Keratinocyte (primary cell): ENCODE results near the gene SYNE1. TPM values are rescaled to one million over a fixed set of nuclear protein-coding genes. Genes with fewer than 3 reads are reported as not detected.

Source experiments
- DNase-seq: peaks from one replicate; pipeline ENCODE4 v3.0.0-alpha.2; 2011; ENCODE audit warnings: low read depth, missing footprints, low spot score
- FAIRE-seq: peaks from 2 replicates; lab custom pipeline; 2011; peaks lifted over from hg19 to GRCh38; lab: Jason Lieb, UNC
- H2AFZ ChIP-seq: 2 replicates; pipeline ENCODE4 v1.6.0; 2012; ENCODE audit warnings: low read length, control low read depth, inconsistent platforms; ENCODE audit not compliant: control insufficient read depth
- H3K27ac ChIP-seq: 2 replicates; pipeline ENCODE4 v1.5.1; 2011; ENCODE audit warnings: low read length; ENCODE audit not compliant: control insufficient read depth, insufficient read depth
- H3K27me3 ChIP-seq: 3 replicates; pipeline ENCODE4 v1.6.0; 2011; ENCODE audit warnings: low read length; ENCODE audit not compliant: control insufficient read depth, insufficient read depth; ENCODE audit errors: extremely low read depth
- H3K36me3 ChIP-seq, 2 experiments: 2 replicates in 1 of 2; 3 replicates in 1 of 2; pipeline ENCODE4 v1.5.1; 2011; ENCODE audit warnings: low read length in 2 of 2, mild to moderate bottlenecking in 1 of 2; ENCODE audit not compliant: control insufficient read depth in 2 of 2, insufficient read depth in 2 of 2; ENCODE audit errors: extremely low read depth in 1 of 2
- H3K4me1 ChIP-seq: 3 replicates; pipeline ENCODE4 v1.5.1; 2011; ENCODE audit warnings: low read length; ENCODE audit not compliant: control insufficient read depth, insufficient read depth; ENCODE audit errors: extremely low read depth
- H3K4me2 ChIP-seq: 3 replicates; pipeline ENCODE4 v1.6.0; 2011; ENCODE audit warnings: low read depth, low read length; ENCODE audit not compliant: control insufficient read depth, insufficient read depth; ENCODE audit errors: extremely low read depth
- H3K4me3 ChIP-seq, 3 experiments: fragments of 200-600 bp in 1 of 3; sonication (generic) in 1 of 3; 2 replicates in 2 of 3; 3 replicates in 1 of 3; pipeline ENCODE4 v1.5.1; 2011 to 2016; ENCODE audit warnings: low read length in 3 of 3, mild to moderate bottlenecking in 3 of 3, control low read depth in 2 of 3, inconsistent platforms in 1 of 3, low read depth in 1 of 3, mixed read lengths in 1 of 3, mixed run types in 1 of 3, moderate library complexity in 1 of 3; ENCODE audit not compliant: control insufficient read depth in 2 of 3, insufficient read depth in 2 of 3; ENCODE audit errors: extremely low read depth in 1 of 3
- H3K79me2 ChIP-seq: 2 replicates; pipeline ENCODE4 v1.6.0; 2012; ENCODE audit warnings: low read length; ENCODE audit not compliant: control insufficient read depth, insufficient read depth
- H3K9ac ChIP-seq: 3 replicates; pipeline ENCODE4 v1.6.0; 2011; ENCODE audit warnings: low read length; ENCODE audit not compliant: control insufficient read depth, insufficient read depth; ENCODE audit errors: extremely low read depth
- H3K9me1 ChIP-seq: 3 replicates; pipeline ENCODE4 v1.6.0; 2011; ENCODE audit warnings: low read length; ENCODE audit not compliant: control insufficient read depth, insufficient read depth; ENCODE audit errors: extremely low read depth
- H3K9me3 ChIP-seq: 2 replicates; pipeline ENCODE4 v1.5.1; 2012; ENCODE audit warnings: low read depth, low read length; ENCODE audit not compliant: control insufficient read depth
- H4K20me1 ChIP-seq: 3 replicates; pipeline ENCODE4 v1.6.0; 2011; ENCODE audit warnings: low read length; ENCODE audit not compliant: control insufficient read depth, insufficient read depth; ENCODE audit errors: extremely low read depth
- EZH2 ChIP-seq: IDR thresholded peaks from one replicate; pipeline ENCODE4 v1.6.1; 2012; ENCODE audit warnings: inconsistent platforms, mild to moderate bottlenecking, low read length, moderate library complexity
- dilution Hi-C: fragments of 300-500 bp; cut with MboI; formaldehyde crosslinking; loops from one replicate; pipeline ENCODE4 v1.7.0; 2020; ENCODE audit warnings: low sequenced_read_pairs; ENCODE audit not compliant: extremely low pct_ligation_motif_present
- polyA plus RNA-seq, 5 experiments: library from polyadenylated mRNA; depleted of rRNA in 3 of 5; stranded (reverse) in 3 of 5; stranded (forward) in 1 of 5; unstranded in 1 of 5; fragments of >200 nt; gene quantifications; 1 replicate in 1 of 5; 2 replicates in 3 of 5; 3 replicates in 1 of 5; pipeline versions ENCODE4 v1.2.1 to v1.2.3, GENCODE V29; 2011 to 2012; ENCODE audit warnings: missing spikeins in 2 of 5, low read depth in 1 of 5, low replicate concordance in 1 of 5
- TF ChIP-seq, protein P1 (sequence below), 3 experiments: IDR thresholded peaks in 1 of 3; conservative IDR thresholded peaks in 1 of 3; optimal IDR thresholded peaks in 1 of 3; 2 replicates in 2 of 3; 3 replicates in 1 of 3; pipeline versions ENCODE3 to v1.5.1; 2011; ENCODE audit warnings: low read length in 3 of 3, mild to moderate bottlenecking in 3 of 3, moderate library complexity in 2 of 3, control low read depth in 1 of 3, inconsistent platforms in 1 of 3; ENCODE audit not compliant: insufficient read depth in 2 of 3; ENCODE audit errors: extremely low read depth in 1 of 3

SYNE1 gene
- polyA plus RNA-seq, 1 donor (not counting 4 experiments of a cell fraction or from before 2014, with no cell fraction given) = 4.0 TPM

DNA sequence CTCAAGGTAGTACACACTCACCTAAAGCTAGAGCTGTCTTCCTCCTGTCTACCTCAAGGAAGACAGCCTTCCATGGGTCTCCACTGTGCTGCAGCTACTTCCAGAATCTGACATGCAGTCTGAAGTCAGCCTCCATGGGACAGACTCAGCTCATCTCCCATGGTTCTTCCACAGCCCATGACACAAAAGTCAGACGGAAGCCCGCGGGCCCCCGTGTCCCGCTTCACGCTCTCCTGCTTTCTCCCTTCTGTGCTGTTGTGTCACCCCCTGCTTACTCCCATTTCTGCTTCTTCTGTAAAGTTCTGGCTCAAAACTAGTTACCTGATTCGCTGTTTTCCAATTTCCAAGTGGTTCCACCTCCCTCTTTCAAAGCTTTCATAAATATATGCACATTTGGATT lies 184.5 kb downstream of the SYNE1 start:
- H3K9me3 ChIP-seq = no peaks in the 10 kb centered on the region
- H3K9ac ChIP-seq = no peak overlapping the region
- no peak overlapping the region for H3K27ac ChIP-seq
- FAIRE-seq (no peak), DNase-seq (no peak)
- TF ChIP-seq, protein P1, sequence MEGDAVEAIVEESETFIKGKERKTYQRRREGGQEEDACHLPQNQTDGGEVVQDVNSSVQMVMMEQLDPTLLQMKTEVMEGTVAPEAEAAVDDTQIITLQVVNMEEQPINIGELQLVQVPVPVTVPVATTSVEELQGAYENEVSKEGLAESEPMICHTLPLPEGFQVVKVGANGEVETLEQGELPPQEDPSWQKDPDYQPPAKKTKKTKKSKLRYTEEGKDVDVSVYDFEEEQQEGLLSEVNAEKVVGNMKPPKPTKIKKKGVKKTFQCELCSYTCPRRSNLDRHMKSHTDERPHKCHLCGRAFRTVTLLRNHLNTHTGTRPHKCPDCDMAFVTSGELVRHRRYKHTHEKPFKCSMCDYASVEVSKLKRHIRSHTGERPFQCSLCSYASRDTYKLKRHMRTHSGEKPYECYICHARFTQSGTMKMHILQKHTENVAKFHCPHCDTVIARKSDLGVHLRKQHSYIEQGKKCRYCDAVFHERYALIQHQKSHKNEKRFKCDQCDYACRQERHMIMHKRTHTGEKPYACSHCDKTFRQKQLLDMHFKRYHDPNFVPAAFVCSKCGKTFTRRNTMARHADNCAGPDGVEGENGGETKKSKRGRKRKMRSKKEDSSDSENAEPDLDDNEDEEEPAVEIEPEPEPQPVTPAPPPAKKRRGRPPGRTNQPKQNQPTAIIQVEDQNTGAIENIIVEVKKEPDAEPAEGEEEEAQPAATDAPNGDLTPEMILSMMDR (optimal IDR thresholded peaks at IDR 0.05 in 1 of 3, IDR thresholded peaks at IDR 0.05 in 1 of 3, conservative IDR thresholded peaks at IDR 0.05 in 1 of 3; ENCODE audit: extremely low read depth in 1 of 3, insufficient read depth in 2 of 3, low read length in 3 of 3) = no peak
- TF ChIP-seq EZH2 = no peak
- dilution Hi-C loops = no loop called here
- no peaks in the 10 kb centered on the region for H3K79me2 ChIP-seq
- no peak overlapping the region for H3K4me2 ChIP-seq
- no peaks in the 10 kb centered on the region for H3K27me3 ChIP-seq
- no peaks in the 10 kb centered on the region for H4K20me1 ChIP-seq
- no peaks in the 10 kb centered on the region for H3K36me3 ChIP-seq
- H2AFZ ChIP-seq = no peak overlapping the region
- H3K4me3 ChIP-seq = no peak overlapping the region
- no peaks in the 10 kb centered on the region for H3K9me1 ChIP-seq
- H3K4me1 ChIP-seq = no peaks in the 10 kb centered on the region

DNA sequence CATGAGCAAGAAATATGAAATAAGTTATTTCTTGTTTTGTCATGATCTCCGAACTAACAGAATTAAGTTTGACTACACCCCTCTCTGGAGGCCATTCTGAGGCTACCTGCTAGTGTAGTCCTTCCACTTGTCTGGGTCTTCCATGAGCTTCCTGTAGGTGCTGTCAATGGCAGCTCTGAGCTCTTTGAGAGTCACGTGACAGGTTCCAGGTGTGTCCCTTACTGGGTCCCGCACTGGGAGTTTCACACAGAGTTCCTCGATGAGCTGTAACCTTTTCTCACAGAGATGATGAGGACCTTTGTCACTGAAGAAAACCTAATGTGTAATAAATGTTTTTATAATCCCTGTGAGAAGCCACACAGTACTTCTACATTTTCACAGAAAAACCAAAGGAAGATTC lies 186.6 kb downstream of the SYNE1 start:
- H3K9ac ChIP-seq = no peak overlapping the region
- H3K9me3 ChIP-seq = no peaks in the 10 kb centered on the region
- no peak for FAIRE-seq
- dilution Hi-C loops = no loop called here
- H4K20me1 ChIP-seq = no peaks in the 10 kb centered on the region
- H3K27ac ChIP-seq = no peak overlapping the region
- DNase-seq = no peak
- H3K4me1 ChIP-seq = no peaks in the 10 kb centered on the region
- no peaks in the 10 kb centered on the region for H3K27me3 ChIP-seq
- TF ChIP-seq, protein P1 (optimal IDR thresholded peaks at IDR 0.05 in 1 of 3, IDR thresholded peaks at IDR 0.05 in 1 of 3, conservative IDR thresholded peaks at IDR 0.05 in 1 of 3; ENCODE audit: extremely low read depth in 1 of 3, insufficient read depth in 2 of 3, low read length in 3 of 3) = no peak
- TF ChIP-seq EZH2 = no peak
- no peak overlapping the region for H3K4me2 ChIP-seq
- H3K4me3 ChIP-seq = no peak overlapping the region
- no peaks in the 10 kb centered on the region for H3K36me3 ChIP-seq
- no peaks in the 10 kb centered on the region for H3K9me1 ChIP-seq
- no peak overlapping the region for H2AFZ ChIP-seq
- H3K79me2 ChIP-seq = no peaks in the 10 kb centered on the region
